Liver (tissue), 9 donors: Measurements from ENCODE around the gene WEE1. TPM values are rescaled to one million over a fixed set of nuclear protein-coding genes. Genes with fewer than 3 reads are reported as not detected.

ENCODE experiments used
- DNase-seq: peaks from one replicate; pipeline ENCODE4 v3.0.0-alpha.2; 2017; ENCODE audit warnings: low spot score
- H3K27ac ChIP-seq, 2 donors: one replicate each; pipeline ENCODE4 v1.7.0; 2013; ENCODE audit warnings: inconsistent platforms in 2 of 2, low read length in 2 of 2, control low read depth in 1 of 2, low read depth in 1 of 2, mild to moderate bottlenecking in 1 of 2
- H3K27me3 ChIP-seq, 4 donors: one replicate each; pipeline versions ENCODE4 v1.6.1 to v1.7.0; 2013; ENCODE audit warnings: low read length in 3 of 4, inconsistent platforms in 1 of 4, mild to moderate bottlenecking in 1 of 4, moderate library complexity in 1 of 4; ENCODE audit not compliant: control insufficient read depth in 4 of 4, insufficient read depth in 4 of 4
- H3K36me3 ChIP-seq, 4 donors: one replicate each; pipeline versions ENCODE4 v1.6.1 to v1.7.0; 2013; ENCODE audit warnings: low read length in 3 of 4, mild to moderate bottlenecking in 3 of 4, low read depth in 1 of 4, moderate library complexity in 1 of 4; ENCODE audit not compliant: control insufficient read depth in 4 of 4, insufficient read depth in 3 of 4
- H3K4me1 ChIP-seq, 4 donors: one replicate each; pipeline versions ENCODE4 v1.6.1 to v1.7.0; 2013; ENCODE audit warnings: low read length in 3 of 4, mild to moderate bottlenecking in 3 of 4, moderate library complexity in 1 of 4; ENCODE audit not compliant: control insufficient read depth in 4 of 4, insufficient read depth in 4 of 4
- H3K4me3 ChIP-seq, 3 donors: one replicate each; pipeline versions ENCODE4 v1.6.1 to v1.7.0; 2013; ENCODE audit warnings: low read length in 3 of 3, control low read depth in 1 of 3, low read depth in 1 of 3, mild to moderate bottlenecking in 1 of 3
- H3K9ac ChIP-seq, 2 donors: one replicate each; pipeline ENCODE4 v1.7.0; 2013; ENCODE audit warnings: low read length in 2 of 2, mild to moderate bottlenecking in 2 of 2, moderate library complexity in 2 of 2, control low read depth in 1 of 2, low read depth in 1 of 2
- H3K9me3 ChIP-seq, 4 donors: one replicate each; pipeline versions ENCODE4 v1.6.1 to v1.7.0; 2013; ENCODE audit warnings: low read length in 3 of 4; ENCODE audit not compliant: control insufficient read depth in 4 of 4
- ATF3 ChIP-seq: IDR thresholded peaks from 2 replicates; pipeline ENCODE4 v1.6.1; 2016; ENCODE audit warnings: antibody characterized with exemption
- CTCF ChIP-seq: fragments of 150-350 bp; IDR thresholded peaks from 2 replicates; pipeline ENCODE4 v1.5.1; 2017; ENCODE audit warnings: improper control_type of control experiment, low read depth, low read length; ENCODE audit not compliant: missing input control
- FOXA1 ChIP-seq: IDR thresholded peaks from 2 replicates; pipeline ENCODE4 v1.6.1; 2016; ENCODE audit warnings: antibody characterized with exemption
- FOXA2 ChIP-seq: IDR thresholded peaks from 2 replicates; pipeline ENCODE4 v1.6.1; 2016; ENCODE audit warnings: antibody characterized with exemption
- GABPA ChIP-seq, 2 donors: IDR thresholded peaks in 1 of 2; conservative IDR thresholded peaks in 1 of 2; 2 replicates each; pipeline ENCODE4 v1.6.1; 2016; ENCODE audit warnings: antibody characterized with exemption in 2 of 2, mild to moderate bottlenecking in 1 of 2, moderate library complexity in 1 of 2
- HNF4A ChIP-seq, 2 donors: conservative IDR thresholded peaks; 2 replicates each; pipeline ENCODE4 v1.6.1; 2016; ENCODE audit warnings: antibody characterized with exemption in 2 of 2, mild to moderate bottlenecking in 2 of 2
- HNF4G ChIP-seq: IDR thresholded peaks from 2 replicates; pipeline ENCODE4 v1.6.1; 2016; ENCODE audit warnings: antibody characterized with exemption
- JUND ChIP-seq, 2 donors: IDR thresholded peaks; 2 replicates each; pipeline ENCODE4 v1.6.1; 2016; ENCODE audit warnings: antibody characterized with exemption in 2 of 2
- MAX ChIP-seq: IDR thresholded peaks from 2 replicates; pipeline ENCODE4 v1.6.1; 2016; ENCODE audit warnings: antibody characterized with exemption
- NR2F2 ChIP-seq: IDR thresholded peaks from 2 replicates; pipeline ENCODE4 v1.6.1; 2016; ENCODE audit warnings: antibody characterized with exemption
- REST ChIP-seq: IDR thresholded peaks from 2 replicates; pipeline ENCODE4 v1.6.1; 2016; ENCODE audit warnings: antibody characterized with exemption, mild to moderate bottlenecking
- RXRA ChIP-seq, 2 donors: IDR thresholded peaks; 2 replicates each; pipeline ENCODE4 v1.6.1; 2017 to 2018; ENCODE audit warnings: antibody characterized with exemption in 2 of 2, mild to moderate bottlenecking in 1 of 2
- TAF1 ChIP-seq: conservative IDR thresholded peaks from 2 replicates; pipeline ENCODE4 v1.6.1; 2016; ENCODE audit warnings: antibody characterized with exemption, mild to moderate bottlenecking
- ZBTB33 ChIP-seq: IDR thresholded peaks from 2 replicates; pipeline ENCODE4 v1.6.1; 2016; ENCODE audit warnings: antibody characterized with exemption
- WGBS: extraction: QIAGEN DNeasy Blood & Tissue Kit; methylation state at CpG from one replicate; pipeline ENCODE4 v1.1.7; 2013; 5-methylcytosine and 5-hydroxymethylcytosine counted together
- polyA plus RNA-seq, 2 donors: library from polyadenylated mRNA; stranded (reverse) in 1 of 2; unstranded in 1 of 2; fragments of 200-250 nt in 1 of 2; fragments of >200 nt in 1 of 2; fragmentation: Nextera tagmentation in 1 of 2; extraction: Ambion mirVana in 1 of 2; gene quantifications; one replicate each; pipeline versions ENCODE4 v1.2.1 to v1.2.3, GENCODE V29; 2013 to 2015
- total RNA-seq, 2 donors: library from RNA; depleted of rRNA; stranded (reverse); fragments of >200 nt; gene quantifications; one replicate each; pipeline ENCODE4 v1.2.3, GENCODE V29; 2014
- donor health status: healthy.
- donor health status: healthy.
- donor health status: healthy.
- donor health status: healthy.
- donor health status: healthy.

Gene WEE1
- total and polyA plus RNA-seq, 4 donors, result 3.5 to 39.6 (median 7.1) TPM

- no peak for TF ChIP-seq FOXA2
- TF ChIP-seq HNF4G, result no peak
- TF ChIP-seq JUND (IDR thresholded peaks at IDR 0.05), result no peak
- no peak for TF ChIP-seq FOXA1
- no peak for TF ChIP-seq CTCF
- no peak for TF ChIP-seq MAX
- TF ChIP-seq ATF3, result no peak
- no peak for TF ChIP-seq ZBTB33
- no peak for TF ChIP-seq NR2F2
- no peak for TF ChIP-seq GABPA (IDR thresholded peaks at IDR 0.05 in 1 of 2, conservative IDR thresholded peaks at IDR 0.05 in 1 of 2)
- TF ChIP-seq REST, result no peak
- no peak for TF ChIP-seq RXRA (IDR thresholded peaks at IDR 0.05)
- no peak for TF ChIP-seq TAF1
- WGBS, result 72% methylated on average over 5 of the region's 5 CpGs
- Histone ChIP-seq H3K36me3 (no peaks in the 10 kb centered on the region), H3K4me1 (peaks cover 3 to 45% (median 14%) of the 10 kb centered on the region in 4 donors), H3K9ac (peak overlapping the region in 1 of 2 donors; percentile 64), H3K4me3 (no peak overlapping the region), H3K9me3 (no peaks in the 10 kb centered on the region), H3K27me3 (no peaks in the 10 kb centered on the region), H3K27ac (peak overlapping the region; percentile 91 to 94)
- no peak for DNase-seq
Measured at GRCh38 chr11:9569588-9570164, 3.8 kb upstream of the WEE1 start.

- Histone ChIP-seq H3K4me3 (no peak overlapping the region), H3K9ac (no peak overlapping the region), H3K9me3 (no peaks in the 10 kb centered on the region), H3K4me1 (peaks cover 3 to 45% (median 14%) of the 10 kb centered on the region in 4 donors), H3K27me3 (no peaks in the 10 kb centered on the region), H3K36me3 (no peaks in the 10 kb centered on the region), H3K27ac (peak overlapping the region; percentile 91 to 94)
- 57% methylated on average over 9 of the region's 9 CpGs for WGBS
- TF ChIP-seq JUND (IDR thresholded peaks at IDR 0.05) (no peak), HNF4A (conservative IDR thresholded peaks at IDR 0.05) (no peak)
- no peak for DNase-seq
Measured at GRCh38 chr11:9570313-9571025, 3.0 kb upstream of the WEE1 start.
